NT2/D1 (cell line): ENCODE data around the gene ARID1B.

Experiments
- SUZ12 ChIP-seq: IDR thresholded peaks from 2 replicates; pipeline ENCODE4 v1.6.1; 2011; ENCODE audit not compliant: insufficient read length, insufficient read depth; ENCODE audit errors: extremely low read depth
- YY1 ChIP-seq: IDR thresholded peaks from 2 replicates; pipeline ENCODE4 v1.6.1; 2011; ENCODE audit not compliant: insufficient read length, insufficient read depth
- ZNF274 ChIP-seq: IDR thresholded peaks from 2 replicates; pipeline ENCODE4 v1.6.1; 2011; ENCODE audit warnings: mild to moderate bottlenecking, low read depth, low read length

- TF ChIP-seq SUZ12 (no peak), YY1 (no peak), ZNF274 (no peak)
Observed at GRCh38 chr6:156970595-156971112, 193.5 kb downstream of the ARID1B start.
